ENCODE measurements around the gene MAFF.

GRCh38 chr22:38169116-38169515 lies 32.7 kb upstream of the MAFF start:
- TF ChIP-seq CTCF (IDR thresholded peaks at IDR 0.05) (no peak), POLR2A (IDR thresholded peaks at IDR 0.05) (no peak)

Data from uterus (tissue), 2 donors.